NCI-H2171 (cell line): Measurements from ENCODE around the gene ARHGEF11.
A peak's percentile ranks its signal among the peaks of the same experiment; 100 is the strongest.
"Not testable (repeated sequence)": the region's sequence is repeated elsewhere in the genome, so short reads cannot be mapped to it uniquely, and the experiment has no call there.

Experiments used
- DNase-seq: peaks from one replicate; lab custom pipeline; 2025; lab: John Stamatoyannopoulos, UW

Gene ARHGEF11

DNA sequence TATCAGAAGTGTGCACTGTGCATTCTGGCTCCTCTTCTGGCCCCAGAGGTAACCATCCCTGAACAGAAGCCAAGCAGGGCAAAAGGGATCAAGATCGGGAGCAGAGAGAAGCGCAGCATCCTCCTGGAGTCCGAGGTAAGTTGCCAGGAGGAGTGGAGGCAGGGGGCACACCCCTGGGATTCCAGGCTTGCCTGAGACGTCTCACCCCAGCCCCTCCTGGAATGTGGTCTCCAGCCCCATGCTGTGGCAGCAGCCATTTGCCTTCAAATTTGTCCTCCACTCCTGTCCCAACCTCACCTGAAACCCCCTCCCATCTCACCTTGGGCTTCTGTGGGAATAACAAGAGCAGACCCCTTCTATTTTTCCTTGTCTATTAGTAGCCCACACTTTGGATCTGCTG, 115.1 kb downstream of the ARHGEF11 start:
- no peak for DNase-seq

DNA sequence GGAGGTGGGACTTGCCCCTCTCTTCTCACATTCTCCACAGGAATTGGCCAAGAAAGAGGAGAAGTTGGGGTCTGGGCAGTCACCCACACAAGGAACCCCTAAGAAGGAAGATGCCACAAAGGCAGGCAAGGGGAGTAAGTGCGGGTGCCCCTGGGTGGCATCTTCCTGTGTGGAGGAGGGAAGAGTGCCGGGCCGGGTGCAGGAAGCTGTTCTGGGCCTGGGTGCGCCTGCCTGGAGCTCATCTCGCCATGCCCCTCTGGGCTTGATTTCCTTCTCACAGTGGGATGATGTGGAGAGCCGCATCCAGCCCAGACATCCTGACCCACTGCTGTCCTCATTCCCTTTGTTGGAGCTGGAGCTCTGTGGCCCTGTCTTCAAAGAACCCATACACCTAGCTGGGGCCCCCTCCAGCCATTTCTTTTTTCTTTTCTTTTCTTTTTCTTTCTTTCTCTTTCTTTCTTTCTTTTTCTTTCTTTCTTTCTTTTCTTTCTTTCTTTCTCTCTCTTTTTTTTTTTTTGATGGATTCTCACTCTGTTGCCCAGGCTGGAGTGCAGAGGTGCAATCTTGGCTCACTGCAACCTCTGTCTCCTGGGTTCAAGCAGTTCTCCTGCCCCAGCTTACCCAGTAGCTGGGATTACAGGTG, 115.8 kb downstream of the ARHGEF11 start:
- DNase-seq = no peak

DNA sequence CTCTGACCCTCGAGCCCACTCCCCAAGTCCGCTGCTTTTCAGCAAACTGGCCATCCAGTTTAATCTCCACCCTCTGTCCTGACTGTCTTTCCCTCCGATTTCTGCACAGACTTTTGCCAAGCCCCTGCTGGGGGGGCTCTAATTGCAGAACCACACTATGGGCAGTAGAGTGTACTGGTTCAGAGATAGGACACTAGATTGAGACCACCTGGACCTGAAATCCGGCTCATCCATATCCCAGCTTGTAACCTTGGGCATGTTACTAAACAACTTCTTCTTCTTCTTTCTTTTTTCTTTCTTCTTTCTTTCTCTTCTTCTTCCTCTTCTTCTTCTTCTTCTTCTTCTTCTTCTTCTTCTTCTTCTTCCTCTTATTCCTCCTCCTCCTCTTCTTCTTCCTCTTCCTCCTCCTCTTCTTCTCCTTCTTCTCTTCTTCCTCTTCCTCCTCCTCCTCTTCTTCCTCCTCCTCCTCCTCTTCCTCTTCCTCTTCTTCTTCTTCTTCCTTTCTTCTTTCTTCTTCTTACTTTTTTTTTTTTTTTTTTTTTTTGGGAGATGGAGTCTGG, 117.4 kb downstream of the ARHGEF11 start:
- DNase-seq = no peak

DNA sequence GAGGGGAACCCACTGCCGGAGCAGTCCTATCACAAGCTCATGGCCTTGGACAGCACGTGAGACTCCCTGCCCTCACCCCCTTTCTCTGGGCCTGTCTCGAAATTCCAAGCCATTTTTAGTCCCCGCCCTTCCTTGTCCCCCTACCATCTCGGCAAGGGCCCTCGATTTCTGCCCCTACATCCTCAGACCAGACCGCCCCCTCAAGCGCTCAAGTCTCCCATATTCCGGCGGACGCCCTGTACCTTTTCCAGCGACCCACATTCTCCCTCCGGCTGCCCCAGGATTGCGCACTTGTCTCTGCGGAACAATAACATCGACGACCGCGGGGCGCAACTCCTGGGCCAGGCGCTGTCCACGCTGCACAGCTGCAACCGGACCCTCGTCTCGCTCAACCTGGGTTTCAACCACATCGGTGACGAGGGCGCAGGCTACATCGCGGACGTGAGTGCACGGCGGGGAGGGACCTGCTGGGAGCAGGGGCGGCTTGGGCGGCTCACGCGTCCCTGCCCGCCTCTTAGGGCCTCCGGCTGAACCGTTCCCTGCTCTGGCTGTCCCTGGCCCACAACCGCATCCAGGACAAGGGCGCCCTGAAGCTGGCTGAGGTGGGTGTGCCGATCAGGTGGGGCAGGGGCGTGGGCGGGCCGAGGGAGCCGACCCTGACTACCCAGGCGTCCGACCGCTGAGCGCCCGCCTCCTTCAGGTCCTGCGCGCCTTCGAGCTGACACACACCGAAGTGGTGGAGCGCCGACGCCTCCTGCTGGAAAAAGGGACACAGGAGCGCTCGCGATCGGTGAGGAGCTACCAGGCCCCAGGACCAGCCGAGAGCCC, 118.1 kb downstream of the ARHGEF11 start:
- DNase-seq = peak; percentile 62

DNA sequence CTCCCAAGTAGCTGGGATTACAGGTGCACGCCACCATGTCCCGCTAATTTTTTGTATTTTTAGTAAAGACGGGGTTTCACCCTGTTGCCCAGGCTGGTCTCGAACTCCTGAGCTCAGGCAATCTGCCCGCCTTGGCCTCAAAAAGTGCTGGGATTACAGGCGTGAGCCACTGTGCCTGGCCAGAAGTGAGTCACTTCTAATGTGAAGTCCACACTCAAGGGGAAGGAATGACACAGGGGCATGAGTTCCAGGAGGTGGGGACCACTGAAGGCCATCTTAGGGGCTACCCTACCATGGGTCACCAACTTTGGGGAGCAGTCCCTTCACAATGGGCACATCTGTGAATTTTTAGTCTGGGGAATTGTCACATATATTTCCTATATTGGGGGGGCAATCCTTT, 118.8 kb downstream of the ARHGEF11 start:
- not testable (repeated sequence) for DNase-seq

DNA sequence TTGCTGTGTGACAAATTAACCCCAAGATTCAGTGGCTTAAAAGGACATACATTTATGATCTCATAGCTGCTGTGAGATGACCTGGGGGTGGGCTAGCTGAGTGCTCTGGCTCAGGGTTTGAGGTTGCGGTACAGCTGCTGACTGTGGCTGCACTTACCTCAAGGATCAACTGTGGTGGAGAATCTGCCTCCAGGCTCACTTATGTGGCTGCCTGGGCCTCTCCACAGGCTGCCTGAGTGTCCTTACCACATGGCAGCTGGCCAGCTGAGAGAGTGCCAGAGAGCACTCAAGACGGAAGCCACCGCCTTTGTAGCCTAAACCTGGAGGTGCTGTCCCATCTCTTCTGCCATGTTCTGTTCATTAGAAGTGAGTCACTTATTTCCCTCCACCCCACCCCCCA, 119.4 kb downstream of the ARHGEF11 start:
- peak; percentile 30 for DNase-seq

DNA sequence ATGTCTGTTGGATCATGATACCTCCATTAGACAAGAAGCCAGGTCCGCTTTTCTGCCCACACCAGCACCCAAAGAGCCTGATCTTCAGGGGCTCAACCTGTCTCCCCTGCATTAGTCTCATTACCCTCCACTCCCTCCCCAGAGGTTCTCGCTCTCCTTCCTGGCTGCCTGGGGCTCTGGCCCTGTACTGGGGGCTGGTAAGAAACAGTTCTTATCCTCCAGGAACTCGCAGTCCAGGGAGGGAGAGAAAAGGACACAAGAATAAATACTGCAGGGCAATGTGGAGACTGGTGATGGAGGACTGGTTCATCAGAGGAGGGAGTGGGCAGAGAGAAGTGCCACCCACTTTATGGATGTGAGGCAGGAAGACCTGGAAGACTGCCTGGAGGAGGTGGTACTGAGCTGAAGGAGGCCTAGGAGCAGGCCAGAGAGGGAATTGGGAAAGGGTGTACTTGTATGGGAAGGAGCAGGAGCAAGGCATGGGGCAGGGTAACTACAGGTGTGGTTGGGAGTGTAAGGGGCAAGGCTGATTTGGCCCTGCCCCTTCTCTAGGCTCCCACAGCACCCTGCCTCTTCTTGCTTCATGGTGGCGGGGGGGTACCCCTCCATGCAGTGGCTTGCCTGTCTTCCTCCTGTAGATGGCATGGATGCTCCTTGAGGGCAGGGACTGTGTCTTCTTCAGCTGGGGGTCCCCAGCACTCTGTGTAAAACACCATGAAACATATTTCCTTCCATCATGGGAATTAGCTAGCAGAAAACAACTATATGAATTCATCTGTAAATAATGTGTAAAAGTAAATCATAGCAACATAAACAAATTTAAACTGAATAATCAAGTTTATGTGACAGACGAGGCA, 120.2 kb downstream of the ARHGEF11 start:
- DNase-seq = no peak

DNA sequence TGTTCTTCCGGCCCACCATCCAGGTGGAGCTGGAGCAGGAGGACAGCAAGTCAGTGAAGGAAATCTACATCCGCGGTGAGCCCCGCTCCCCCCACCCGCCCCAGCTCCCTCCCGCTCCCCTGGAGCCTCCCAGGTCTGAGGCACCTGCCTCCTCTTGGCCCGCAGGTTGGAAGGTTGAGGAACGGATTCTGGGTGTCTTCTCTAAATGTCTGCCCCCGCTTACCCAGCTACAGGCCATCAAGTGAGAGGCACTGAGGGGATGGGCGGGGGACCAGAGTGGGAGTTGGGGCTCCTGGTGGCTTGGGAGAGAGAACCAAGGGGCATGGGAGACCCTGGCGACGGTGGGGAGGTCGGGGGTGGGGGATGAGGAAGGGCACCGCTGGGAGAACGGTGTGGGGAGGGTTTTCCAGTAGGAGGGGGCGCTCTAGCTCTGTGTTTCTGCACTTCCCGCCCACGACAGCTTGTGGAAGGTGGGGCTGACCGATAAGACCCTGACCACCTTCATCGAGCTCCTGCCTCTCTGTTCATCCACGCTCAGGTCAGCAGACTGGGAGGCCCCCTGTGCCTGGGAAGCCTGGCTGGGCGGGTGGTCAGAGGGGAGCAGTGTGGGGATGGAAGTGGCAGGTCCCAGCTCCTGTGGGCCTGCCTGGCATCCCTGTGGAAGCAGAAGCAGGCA, 120.9 kb downstream of the ARHGEF11 start:
- DNase-seq = no peak

DNA sequence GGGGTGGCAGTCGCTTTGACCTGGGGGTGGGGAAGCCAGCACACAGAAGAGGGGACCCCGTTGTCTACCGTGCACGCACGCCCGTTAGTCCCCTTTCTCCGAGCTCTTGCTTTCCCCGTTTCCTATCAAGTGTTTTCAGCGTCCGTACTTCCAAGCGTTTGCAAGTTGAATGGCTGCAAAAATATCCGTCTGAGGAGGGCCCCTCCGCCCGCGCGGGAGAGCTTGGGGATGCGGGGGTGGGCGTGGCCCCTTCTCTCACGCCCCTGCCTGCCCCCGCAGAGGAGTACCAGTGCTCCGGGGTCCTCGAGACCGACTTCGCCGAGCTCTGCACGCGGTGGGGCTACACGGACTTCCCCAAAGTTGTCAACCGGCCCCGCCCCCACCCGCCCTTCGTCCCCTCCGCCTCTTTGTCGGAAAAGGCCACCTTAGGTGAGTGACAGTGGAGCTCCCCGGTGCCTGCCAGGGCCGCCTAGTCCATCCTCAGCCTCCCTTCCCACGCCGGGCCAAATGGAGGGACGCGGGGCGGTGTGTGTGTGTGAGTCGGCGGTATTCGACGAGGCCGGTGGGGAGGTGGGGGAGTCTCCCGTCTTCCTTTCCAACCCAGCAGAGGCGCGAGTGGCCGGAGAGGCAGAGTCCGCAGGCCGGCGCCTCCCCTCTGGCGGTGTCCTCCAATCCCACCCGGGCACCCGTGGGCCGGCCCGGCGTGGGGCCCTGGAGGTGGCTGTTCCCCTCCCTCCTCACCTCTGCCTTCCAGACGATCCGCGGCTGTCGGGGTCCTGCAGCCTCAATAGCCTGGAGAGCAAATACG, 121.7 kb downstream of the ARHGEF11 start:
- DNase-seq = no peak

DNA sequence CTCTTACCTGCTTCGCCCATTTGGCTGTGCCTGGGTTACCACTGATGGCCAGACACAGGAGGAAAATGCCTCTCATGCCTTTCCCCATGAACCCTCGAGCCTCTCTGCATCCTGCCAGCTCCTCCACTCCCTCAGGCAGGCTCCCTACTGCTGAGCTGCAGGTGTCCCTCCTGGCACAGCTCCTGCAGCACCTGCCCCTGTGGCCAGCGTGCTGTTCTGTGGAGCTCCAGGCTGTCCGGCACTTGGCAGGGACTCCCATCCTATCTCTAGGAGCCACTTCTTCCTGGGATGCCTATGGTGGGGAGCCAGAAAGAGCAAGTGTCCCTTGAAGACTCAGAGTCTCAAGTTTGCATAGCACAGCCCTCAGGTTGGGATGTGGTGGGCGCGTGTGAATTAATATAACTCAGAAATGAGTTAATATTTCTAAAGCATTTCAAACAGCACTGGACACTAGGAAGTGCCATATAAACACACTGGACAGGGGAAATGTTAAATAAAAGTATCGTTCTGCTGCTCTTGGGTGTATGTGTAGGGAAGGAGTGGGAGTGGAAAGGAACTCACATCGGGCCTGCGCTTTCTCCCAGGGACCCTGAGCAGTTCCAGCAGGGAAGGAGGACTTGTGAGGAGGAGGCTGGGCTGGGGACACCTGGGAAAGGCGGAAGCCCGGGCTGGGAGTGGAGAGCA, 122.4 kb downstream of the ARHGEF11 start:
- no peak for DNase-seq

DNA sequence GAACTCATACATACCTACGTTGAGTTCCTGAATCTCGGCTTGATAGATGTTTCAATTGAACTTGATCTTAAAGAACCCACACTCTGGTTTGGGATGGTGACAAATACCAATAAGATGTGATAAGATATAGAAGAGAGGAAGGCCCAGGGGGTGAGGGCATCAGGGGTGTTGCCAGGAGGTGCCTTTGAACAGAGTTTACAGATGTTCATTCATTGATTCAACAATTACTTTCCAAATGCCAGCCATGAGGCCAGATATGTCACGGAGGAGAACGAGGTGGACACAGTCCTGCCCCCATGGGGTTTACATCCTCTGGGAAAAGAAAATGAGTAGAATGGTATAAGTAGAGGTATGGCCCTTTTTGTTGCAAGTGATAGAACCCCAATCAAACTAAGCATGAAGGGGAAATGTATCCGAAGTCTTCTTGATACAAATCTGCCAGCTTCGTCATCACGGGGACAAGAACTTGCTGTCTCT, 124.5 kb downstream of the ARHGEF11 start:
- no peak for DNase-seq

DNA sequence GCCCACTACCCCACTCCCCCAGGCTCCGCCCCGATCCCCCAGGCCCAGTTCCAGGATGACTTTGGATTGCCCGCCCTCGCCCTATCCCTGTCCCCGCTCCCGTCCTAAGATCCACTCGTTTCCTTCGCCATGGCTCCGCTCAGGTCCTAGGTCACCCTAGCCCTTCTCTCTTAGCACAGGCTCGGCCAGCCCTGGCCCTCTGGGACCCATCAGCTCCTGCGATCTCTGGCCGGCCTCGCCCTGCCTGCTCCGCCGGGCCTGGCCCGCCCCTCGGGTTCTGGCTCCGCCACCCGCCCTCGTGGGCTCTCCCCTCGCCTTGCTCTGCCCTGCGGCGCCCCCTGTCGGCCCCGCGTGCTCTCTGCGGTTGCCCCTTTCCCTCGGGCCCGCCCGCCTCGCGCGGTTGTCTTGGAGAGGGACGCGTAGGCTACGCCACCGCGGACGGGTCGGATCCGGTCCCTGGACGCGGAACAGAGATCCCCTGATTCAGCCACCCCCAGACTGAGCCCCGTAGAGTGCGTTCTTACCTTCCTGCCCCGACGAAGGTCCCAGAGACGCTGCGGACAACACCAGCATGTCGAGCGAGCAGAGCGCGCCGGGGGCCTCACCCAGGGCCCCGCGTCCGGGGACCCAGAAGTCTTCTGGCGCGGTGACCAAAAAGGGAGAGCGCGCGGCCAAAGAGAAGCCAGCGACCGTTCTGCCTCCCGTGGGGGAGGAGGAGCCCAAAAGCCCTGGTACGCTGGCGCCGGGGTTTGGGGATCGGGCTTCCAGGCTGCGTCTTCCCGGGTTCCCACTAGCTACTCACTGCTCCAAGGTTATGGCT, 125.1 kb downstream of the ARHGEF11 start, which contains the start of gene LRRC71:
Gene LRRC71, plus strand, starts transcription at position 400 of the 820 bp plus-strand sequence. Its CDS starts 172 bp downstream, at position 572.
- DNase-seq = no peak

DNA sequence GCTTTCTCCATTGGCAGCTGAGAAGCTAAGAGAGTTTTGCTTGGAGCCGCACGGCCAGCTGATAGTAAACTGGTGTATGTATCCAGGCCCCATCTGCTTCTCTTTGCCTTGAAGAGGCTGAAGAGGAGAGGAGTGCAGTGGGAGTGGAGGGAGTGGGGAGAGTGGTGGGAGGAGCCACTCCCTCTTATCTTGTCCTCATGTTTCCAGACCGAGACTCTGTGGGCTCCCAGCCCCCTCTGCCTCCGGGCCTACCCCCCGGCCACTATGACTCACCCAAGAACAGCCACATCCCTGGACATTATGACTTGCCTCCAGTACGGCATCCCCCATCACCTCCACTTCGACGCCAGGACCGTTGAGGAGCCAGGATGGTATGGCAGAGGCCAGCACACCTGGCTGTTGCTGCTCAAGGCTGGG, 131.1 kb downstream of the ARHGEF11 start:
- no peak for DNase-seq

DNA sequence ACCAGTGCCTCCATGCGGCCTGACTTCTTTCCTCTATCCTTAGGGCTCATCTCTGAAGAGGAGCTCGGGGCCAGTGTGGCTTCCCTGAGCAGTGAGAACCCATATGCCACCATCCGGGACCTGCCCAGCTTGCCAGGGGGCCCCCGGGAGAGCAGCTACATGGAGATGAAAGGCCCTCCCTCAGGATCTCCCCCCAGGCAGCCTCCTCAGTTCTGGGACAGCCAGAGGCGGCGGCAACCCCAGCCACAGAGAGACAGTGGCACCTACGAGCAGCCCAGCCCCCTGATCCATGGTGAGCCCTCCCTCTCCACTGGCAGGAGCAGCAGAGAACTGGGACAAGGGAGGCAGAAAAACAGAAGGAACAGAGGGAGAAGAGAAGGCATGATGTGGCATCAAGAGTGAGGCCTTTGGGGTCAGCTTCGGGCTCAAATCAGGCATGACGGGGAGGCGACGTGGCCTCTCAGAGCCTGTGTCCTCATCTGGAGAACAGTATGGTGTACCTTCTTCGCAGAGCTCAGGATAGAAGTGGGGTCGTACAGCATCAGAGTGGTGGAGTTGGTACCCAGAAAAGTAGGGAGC, 131.6 kb downstream of the ARHGEF11 start:
- DNase-seq = no peak

DNA sequence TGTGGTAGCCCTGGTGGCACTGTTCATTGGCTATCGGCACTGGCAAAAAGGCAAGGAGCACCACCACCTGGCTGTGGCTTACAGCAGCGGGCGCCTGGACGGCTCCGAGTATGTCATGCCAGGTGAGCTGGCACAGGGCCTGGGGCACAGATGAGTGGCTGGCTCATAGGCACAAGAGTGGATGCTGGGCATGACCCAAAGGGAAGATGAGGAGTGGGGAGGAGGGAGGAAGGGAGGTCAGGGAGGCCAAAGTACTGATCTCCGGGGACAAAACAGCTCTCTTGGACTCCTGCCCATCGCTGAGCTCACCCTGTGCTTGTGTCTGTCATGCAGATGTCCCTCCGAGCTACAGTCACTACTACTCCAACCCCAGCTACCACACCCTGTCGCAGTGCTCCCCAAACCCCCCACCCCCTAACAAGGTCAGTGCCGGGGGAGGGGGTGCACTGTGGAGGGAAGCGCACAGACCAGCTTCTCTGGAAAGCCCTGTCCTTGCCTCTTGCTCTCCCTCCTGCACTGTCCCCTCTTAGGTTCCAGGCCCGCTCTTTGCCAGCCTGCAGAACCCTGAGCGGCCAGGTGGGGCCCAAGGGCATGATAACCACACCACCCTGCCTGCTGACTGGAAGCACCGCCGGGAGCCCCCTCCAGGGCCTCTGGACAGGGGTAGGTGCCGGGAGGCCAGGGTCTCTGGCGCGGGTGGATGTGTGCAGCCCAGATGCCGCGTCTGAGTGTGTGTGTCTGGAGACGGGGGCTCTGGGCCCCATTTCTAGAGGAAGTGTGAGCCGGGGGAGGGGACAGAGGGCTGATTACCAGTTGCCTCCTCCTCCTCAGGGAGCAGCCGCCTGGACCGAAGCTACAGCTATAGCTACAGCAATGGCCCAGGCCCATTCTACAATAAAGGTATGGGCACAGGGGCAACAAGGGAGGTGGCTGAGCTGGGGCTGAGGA, 132.4 kb downstream of the ARHGEF11 start:
- DNase-seq = no peak

DNA sequence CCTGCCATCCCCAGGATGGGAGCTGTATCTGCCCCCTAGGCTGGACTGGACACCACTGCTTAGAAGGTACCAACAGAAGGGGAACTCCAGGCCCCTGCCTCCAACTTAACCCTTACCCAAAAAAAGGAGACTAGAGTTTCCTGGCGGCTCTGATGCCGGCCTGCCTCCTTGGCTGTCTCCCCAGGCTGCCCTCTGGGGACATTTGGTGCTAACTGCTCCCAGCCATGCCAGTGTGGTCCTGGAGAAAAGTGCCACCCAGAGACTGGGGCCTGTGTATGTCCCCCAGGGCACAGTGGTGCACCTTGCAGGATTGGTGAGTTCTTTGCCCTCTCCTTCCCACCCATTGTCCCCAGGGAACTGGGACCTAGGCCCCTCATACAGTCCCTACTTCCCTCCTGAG, 133.2 kb downstream of the ARHGEF11 start:
- DNase-seq = no peak

DNA sequence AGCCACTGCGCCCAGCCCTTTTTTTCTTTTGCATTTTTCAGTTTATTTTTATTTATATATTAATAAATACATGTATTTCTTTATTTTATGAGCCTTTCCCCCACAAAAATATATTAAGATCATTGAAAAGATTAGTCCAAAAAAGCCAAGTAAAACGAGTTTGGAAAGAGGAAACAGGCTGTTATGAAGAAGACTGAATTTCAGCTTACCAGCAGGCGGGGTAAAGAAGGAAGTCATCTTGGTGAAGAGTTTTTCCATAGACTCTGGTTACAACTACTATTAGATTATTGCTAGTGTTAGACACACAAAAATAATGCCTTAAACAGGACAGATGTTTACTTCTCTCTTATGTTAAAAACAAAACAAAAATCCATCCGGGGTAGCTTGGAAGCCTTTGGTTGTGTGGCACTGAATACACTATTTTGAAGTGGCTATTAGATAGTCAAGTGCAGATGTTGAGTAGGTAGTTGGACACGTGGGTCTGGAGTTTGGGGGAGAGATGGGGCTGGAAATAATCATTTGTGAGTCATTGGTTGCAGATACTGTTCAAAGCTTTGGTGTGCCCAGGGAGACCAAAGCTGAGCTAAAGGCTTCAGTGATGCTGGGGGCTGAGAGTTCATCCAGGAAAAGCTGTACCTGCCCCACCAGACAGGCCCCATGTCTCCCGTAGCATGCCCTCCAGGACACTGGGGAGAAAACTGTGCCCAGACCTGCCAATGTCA, 133.8 kb downstream of the ARHGEF11 start:
- DNase-seq = no peak
